Lower leg skin (tissue), 3 donors: ENCODE data around the gene LAIR2.

Experiments used
- CTCF ChIP-seq, 3 donors: fragments of 450-650 bp; IDR thresholded peaks; one replicate each; pipeline ENCODE4 v1.5.1; 2016; ENCODE audit warnings: antibody characterized with exemption in 3 of 3, mild to moderate bottlenecking in 3 of 3, moderate library complexity in 2 of 3
- POLR2A ChIP-seq, 2 donors: fragments of 450-650 bp; IDR thresholded peaks; one replicate each; pipeline ENCODE4 v1.6.1; 2016 to 2017; ENCODE audit warnings: antibody characterized with exemption in 2 of 2, mild to moderate bottlenecking in 1 of 2, moderate library complexity in 1 of 2

GRCh38 chr19:54515156-54515555 lies 12.5 kb downstream of the LAIR2 start:
- TF ChIP-seq CTCF (IDR thresholded peaks at IDR 0.05) (no peak), POLR2A (IDR thresholded peaks at IDR 0.05) (no peak)
